Right lobe of liver (tissue), 4 donors: ENCODE data around the gene CARD19.

Source experiments
- POLR2A ChIP-seq: fragments of 450-650 bp; IDR thresholded peaks from one replicate; pipeline ENCODE4 v1.6.1; 2017; ENCODE audit warnings: antibody characterized with exemption, mild to moderate bottlenecking
- TF ChIP-seq, protein P1 (sequence below), 4 donors: fragments of 200-600 bp in 3 of 4; fragments of 450-650 bp in 1 of 4; IDR thresholded peaks; one replicate each; pipeline versions ENCODE4 v1.5.1 to v1.8.0; 2016 to 2022; ENCODE audit warnings: antibody characterized with exemption in 4 of 4, mild to moderate bottlenecking in 2 of 4
- donor health status: DM: no; HTN: no; CAD: no.
- donor health status: DM: no; HTN: no; CAD: no.
- donor health status: DM: no; HTN: yes; CAD: no.

DNA sequence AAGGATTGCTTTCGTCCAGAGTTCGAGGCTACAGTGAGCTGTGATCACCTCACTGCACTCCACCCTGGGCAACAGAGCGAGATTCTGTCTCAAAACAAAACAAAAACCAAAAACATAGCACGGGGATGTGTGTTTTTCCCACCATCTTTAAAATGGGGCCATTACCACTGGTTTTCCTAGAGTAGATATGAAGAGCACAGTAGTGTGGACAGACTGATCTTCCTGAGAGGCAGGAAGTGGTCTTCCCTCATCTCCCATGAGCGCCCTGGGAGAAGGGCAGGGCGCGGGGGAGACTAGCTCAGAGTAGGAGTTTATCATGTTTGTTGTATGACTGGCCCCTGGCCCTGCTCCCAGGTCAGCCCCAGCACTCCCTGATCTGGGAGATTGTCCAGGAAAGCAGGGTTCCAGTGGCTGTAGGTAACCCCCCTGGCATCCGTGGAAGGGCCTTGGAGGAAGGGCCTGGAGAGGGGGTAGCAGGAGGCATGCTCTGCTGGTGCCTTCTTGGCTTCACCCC lies 35.2 kb upstream of the CARD19 start:
- peak; percentile 39 for TF ChIP-seq POLR2A
- TF ChIP-seq, protein P1, sequence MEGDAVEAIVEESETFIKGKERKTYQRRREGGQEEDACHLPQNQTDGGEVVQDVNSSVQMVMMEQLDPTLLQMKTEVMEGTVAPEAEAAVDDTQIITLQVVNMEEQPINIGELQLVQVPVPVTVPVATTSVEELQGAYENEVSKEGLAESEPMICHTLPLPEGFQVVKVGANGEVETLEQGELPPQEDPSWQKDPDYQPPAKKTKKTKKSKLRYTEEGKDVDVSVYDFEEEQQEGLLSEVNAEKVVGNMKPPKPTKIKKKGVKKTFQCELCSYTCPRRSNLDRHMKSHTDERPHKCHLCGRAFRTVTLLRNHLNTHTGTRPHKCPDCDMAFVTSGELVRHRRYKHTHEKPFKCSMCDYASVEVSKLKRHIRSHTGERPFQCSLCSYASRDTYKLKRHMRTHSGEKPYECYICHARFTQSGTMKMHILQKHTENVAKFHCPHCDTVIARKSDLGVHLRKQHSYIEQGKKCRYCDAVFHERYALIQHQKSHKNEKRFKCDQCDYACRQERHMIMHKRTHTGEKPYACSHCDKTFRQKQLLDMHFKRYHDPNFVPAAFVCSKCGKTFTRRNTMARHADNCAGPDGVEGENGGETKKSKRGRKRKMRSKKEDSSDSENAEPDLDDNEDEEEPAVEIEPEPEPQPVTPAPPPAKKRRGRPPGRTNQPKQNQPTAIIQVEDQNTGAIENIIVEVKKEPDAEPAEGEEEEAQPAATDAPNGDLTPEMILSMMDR (IDR thresholded peaks at IDR 0.05), result no peak
